IMR-90 (cell line): ENCODE data around the gene RBKS. TPM values are rescaled to one million over a fixed set of nuclear protein-coding genes. Genes with fewer than 3 reads are reported as not detected.

Experiments used
- ATAC-seq: fragments of 200-7000 bp; cut with Tn5 transposase; 2 replicates; pipeline ENCODE4 v1.9.1; 2020; ENCODE audit warnings: low read depth, mild to moderate bottlenecking, moderate library complexity
- BruUV-seq: library from RNA; stranded (reverse); fragments of 400-500 nt; replicated peaks from 2 replicates; lab custom pipeline; 2021; lab: Mats Ljungman, UMichigan
- CTCF ChIA-PET: fragments of 300-600 bp; formaldehyde crosslinking; extraction: SDS; loops from one replicate; lab custom pipeline; 2021; ENCODE audit warnings: antibody characterized with exemption; lab: Yijun Ruan, JAX
- POLR2A ChIA-PET: fragments of 300-600 bp; sonication (Branson Sonifier 250); formaldehyde crosslinking; loops from one replicate; lab custom pipeline; 2022; ENCODE audit warnings: antibody characterized with exemption; ENCODE audit not compliant: unreplicated experiment; lab: Charles Lee
- DNase-seq: peaks from one replicate; pipeline ENCODE4 v3.0.0; 2013
- H2AFZ ChIP-seq: replicated peaks from 2 replicates; pipeline ENCODE3; 2013; ENCODE audit warnings: low read length, mild to moderate bottlenecking; ENCODE audit not compliant: poor library complexity
- H2AK5ac ChIP-seq: 2 replicates; pipeline ENCODE4 v1.6.1; 2013; ENCODE audit warnings: low read depth, low read length, inconsistent platforms
- H2AK9ac ChIP-seq: replicated peaks from 2 replicates; pipeline ENCODE3; 2013; ENCODE audit warnings: mild to moderate bottlenecking, low read depth, low read length, moderate library complexity; ENCODE audit not compliant: poor library complexity
- H2BK120ac ChIP-seq: 2 replicates; pipeline ENCODE4 v1.6.1; 2013; ENCODE audit warnings: low read depth, low read length, inconsistent platforms
- H2BK15ac ChIP-seq: 3 replicates; pipeline ENCODE4 v1.6.1; 2013; ENCODE audit warnings: low read depth, low read length, inconsistent platforms
- H2BK20ac ChIP-seq: 2 replicates; pipeline ENCODE4 v1.6.1; 2013; ENCODE audit warnings: low read depth, mild to moderate bottlenecking, inconsistent platforms, low read length, moderate library complexity
- H2BK5ac ChIP-seq: 2 replicates; pipeline ENCODE4 v1.6.1; 2013; ENCODE audit warnings: mild to moderate bottlenecking, low read depth, low read length, inconsistent platforms; ENCODE audit not compliant: poor library complexity, severe bottlenecking
- H3K14ac ChIP-seq: replicated peaks from 2 replicates; pipeline ENCODE4 v1.6.1; 2013; ENCODE audit warnings: low read depth, low read length, inconsistent platforms
- H3K18ac ChIP-seq: 2 replicates; pipeline ENCODE4 v1.6.1; 2013; ENCODE audit warnings: low read depth, low read length, control low read depth
- H3K23ac ChIP-seq: 2 replicates; pipeline ENCODE4 v1.6.1; 2013; ENCODE audit warnings: low read depth, low read length, inconsistent platforms
- H3K27ac ChIP-seq: 2 replicates; pipeline ENCODE4 v1.5.1; 2013; ENCODE audit warnings: mild to moderate bottlenecking, control low read depth, low read length; ENCODE audit not compliant: insufficient read depth
- H3K27me3 ChIP-seq: 2 replicates; pipeline ENCODE4 v1.6.1; 2013; ENCODE audit warnings: low read length; ENCODE audit not compliant: control insufficient read depth, insufficient read depth
- H3K36me3 ChIP-seq: 2 replicates; pipeline ENCODE4 v1.6.1; 2013; ENCODE audit warnings: low read length, mixed read lengths; ENCODE audit not compliant: control insufficient read depth, insufficient read depth
- H3K4ac ChIP-seq: 2 replicates; pipeline ENCODE4 v1.6.1; 2013; ENCODE audit warnings: low read depth, low read length, inconsistent platforms
- H3K4me1 ChIP-seq: 2 replicates; pipeline ENCODE4 v1.6.1; 2013; ENCODE audit warnings: low read length, mixed read lengths; ENCODE audit not compliant: control insufficient read depth, insufficient read depth
- H3K4me2 ChIP-seq: 2 replicates; pipeline ENCODE4 v1.6.1; 2013; ENCODE audit warnings: low read depth, mild to moderate bottlenecking, control low read depth, low read length, moderate library complexity
- H3K4me3 ChIP-seq: 2 replicates; pipeline ENCODE4 v1.5.1; 2013; ENCODE audit warnings: low read depth, mild to moderate bottlenecking, control low read depth, low read length, moderate library complexity; ENCODE audit not compliant: insufficient read depth
- H3K56ac ChIP-seq: 2 replicates; pipeline ENCODE4 v1.6.1; 2013; ENCODE audit warnings: low read length, inconsistent platforms; ENCODE audit not compliant: insufficient read depth; ENCODE audit errors: extremely low read depth
- H3K79me1 ChIP-seq, 2 experiments: 2 replicates each; pipeline ENCODE4 v1.6.1; 2013; ENCODE audit warnings: low read length in 2 of 2, inconsistent platforms in 1 of 2, low read depth in 1 of 2
- H3K9ac ChIP-seq: 2 replicates; pipeline ENCODE4 v1.6.1; 2013; ENCODE audit warnings: low read depth, low read length, control low read depth
- H3K9me1 ChIP-seq: 2 replicates; pipeline ENCODE4 v1.6.1; 2013; ENCODE audit warnings: low read length, inconsistent platforms; ENCODE audit not compliant: insufficient read depth
- H3K9me3 ChIP-seq: 2 replicates; pipeline ENCODE4 v1.6.1; 2013; ENCODE audit warnings: low read length; ENCODE audit not compliant: control insufficient read depth, insufficient read depth
- H4K20me1 ChIP-seq: 2 replicates; pipeline ENCODE4 v1.6.1; 2013; ENCODE audit warnings: low read length, inconsistent platforms; ENCODE audit not compliant: insufficient read depth
- H4K5ac ChIP-seq: 2 replicates; pipeline ENCODE4 v1.6.1; 2013; ENCODE audit warnings: mild to moderate bottlenecking, low read depth, low read length, control low read depth
- H4K8ac ChIP-seq, 2 experiments: 2 replicates each; pipeline ENCODE4 v1.6.1; 2013; ENCODE audit warnings: low read depth in 2 of 2, low read length in 2 of 2, control low read depth in 1 of 2, inconsistent platforms in 1 of 2
- H4K91ac ChIP-seq: 2 replicates; pipeline ENCODE4 v1.6.1; 2013; ENCODE audit warnings: low read depth, low read length, inconsistent platforms; ENCODE audit not compliant: insufficient read depth
- CEBPB ChIP-seq: IDR thresholded peaks from 2 replicates; pipeline ENCODE4 v1.6.1; 2012; ENCODE audit warnings: low read depth, low read length, improper control_type of control experiment
- CHD1 ChIP-seq: IDR thresholded peaks from 2 replicates; pipeline ENCODE4 v1.6.1; 2012; ENCODE audit warnings: low read depth, low read length, improper control_type of control experiment
- MAZ ChIP-seq: IDR thresholded peaks from 2 replicates; pipeline ENCODE4 v1.6.1; 2012; ENCODE audit warnings: low read depth, mild to moderate bottlenecking, low read length, improper control_type of control experiment, moderate library complexity, borderline replicate concordance
- NFE2L2 ChIP-seq: fragments of 150-350 bp; IDR thresholded peaks from 2 replicates; pipeline ENCODE4 v1.6.1; 2016; ENCODE audit warnings: low read depth, mild to moderate bottlenecking, low read length
- RCOR1 ChIP-seq: IDR thresholded peaks from 2 replicates; pipeline ENCODE4 v1.6.1; 2012; ENCODE audit warnings: mild to moderate bottlenecking, low read length, improper control_type of control experiment; ENCODE audit not compliant: insufficient replicate concordance
- SMC3 ChIP-seq: fragments of 150-350 bp; IDR thresholded peaks from 2 replicates; pipeline ENCODE4 v1.6.1; 2016; ENCODE audit warnings: low read depth, mild to moderate bottlenecking, antibody characterized with exemption, low read length, moderate library complexity
- WGBS, 2 experiments: methylation state at CpG; one replicate each; pipeline versions ENCODE4 v1.1.5 to v1.1.7; 2013; ENCODE audit warnings: missing lambda C conversion rate in 2 of 2; ENCODE audit not compliant: insufficient read length in 1 of 2; ENCODE audit errors: extremely low coverage in 2 of 2; 5-methylcytosine and 5-hydroxymethylcytosine counted together
- dilution Hi-C: fragments of 300-500 bp; cut with HindIII; formaldehyde crosslinking; loops from one replicate; pipeline ENCODE4 v1.14.3; 2018; ENCODE audit warnings: low sequenced_read_pairs; ENCODE audit not compliant: unreplicated experiment
- in situ Hi-C: fragments of 300-500 bp; cut with MboI; formaldehyde crosslinking; loops from 3 replicates; pipeline ENCODE4 v1.14.3; 2019; ENCODE audit warnings: low sequenced_read_pairs, inconsistent platforms, mixed read lengths
- intact Hi-C: fragments of 100-400 bp; cut with micrococcal nuclease; formaldehyde crosslinking; loops from 2 replicates; pipeline ENCODE4 v1.10.0; 2022
- polyA plus RNA-seq, 3 experiments: library from polyadenylated mRNA; depleted of rRNA; stranded (reverse); fragments of >200 nt; gene quantifications; 2 replicates each; pipeline ENCODE4 v1.2.3, GENCODE V29; 2012; ENCODE audit warnings: low replicate concordance in 1 of 3
- total RNA-seq: library from RNA; depleted of rRNA; stranded (reverse); fragments of >200 nt; gene quantifications from 2 replicates; pipeline ENCODE4 v1.2.3, GENCODE V29; 2012

RBKS gene
- total and polyA plus RNA-seq, 2 of the 4 experiments (the other 2 are of a cell fraction): 1.1 to 1.4 TPM

- Histone ChIP-seq H4K5ac (peak overlapping the region; percentile 49; the same call in 1 of the 2 replicates), H3K27ac (no peak overlapping the region), H2AK5ac (peak overlapping the region; percentile 79), H2AK9ac (no peak overlapping the region), H3K36me3 (no peaks in the 10 kb centered on the region), H3K18ac (peak overlapping the region; percentile 61; the same call in 1 of the 2 replicates), H2BK20ac (peak overlapping the region; percentile 54; the same call in 1 of the 2 replicates), H3K9me1 (peaks cover 6% of the 10 kb centered on the region), H2BK15ac (peak overlapping the region; percentile 15; the same call in 1 of the 3 replicates), H3K4ac (peak overlapping the region; percentile 69; the same call in 1 of the 2 replicates), H2BK120ac (peak overlapping the region; percentile 72; the same call in 1 of the 2 replicates), H3K79me1 (no peaks in the 10 kb centered on the region), H3K23ac (no peak overlapping the region), H3K4me2 (no peak overlapping the region), H4K20me1 (no peaks in the 10 kb centered on the region), H4K91ac (peak overlapping the region; percentile 37; the same call in 1 of the 2 replicates), H3K14ac (no peak overlapping the region; the same call in 1 of the 2 replicates), H3K9ac (no peak overlapping the region; the same call in 1 of the 2 replicates), H4K8ac (peak overlapping the region in 1 of 2 experiments; percentile 40; a peak in 2 of 4 replicates), H3K9me3 (no peaks in the 10 kb centered on the region), H3K4me3 (no peak overlapping the region), H2AFZ (peak overlapping the region; percentile 56), H2BK5ac (peak overlapping the region; percentile 54), H3K27me3 (no peaks in the 10 kb centered on the region), H3K4me1 (peaks cover 19% of the 10 kb centered on the region), H3K56ac (no peak overlapping the region)
- in situ Hi-C loops (no loop called here), dilution Hi-C loops (no loop called here), intact Hi-C loops (loop anchor here (5.0 kb wide), 1 partner anchor 124 kb away; no protein-coding TSS in a partner anchor)
- ChIA-PET CTCF (no interaction called here), POLR2A (no interaction called here)
- no TSS peak for BruUV-seq
- TF ChIP-seq RCOR1 (no peak), MAZ (no peak), CEBPB (no peak), NFE2L2 (no peak), SMC3 (no peak), CHD1 (no peak)
- ATAC-seq (peak; percentile 38), DNase-seq (peak; percentile 43)
- WGBS, 2 experiments: 83% methylated on average over 2 of the region's 3 CpGs; no CpG with 5 or more reads in 1 of the 2 experiments
These were observed 127.0 kb downstream of the RBKS start for GRCh38 chr2:27762951-27763906.
